Measurements from ENCODE around the gene DNAJC21.

GRCh38 chr5:34915139-34915855 is 14.1 kb upstream of the DNAJC21 start, which contains the start of the genes BRIX1 and RAD1:
- TF ChIP-seq, protein P1, sequence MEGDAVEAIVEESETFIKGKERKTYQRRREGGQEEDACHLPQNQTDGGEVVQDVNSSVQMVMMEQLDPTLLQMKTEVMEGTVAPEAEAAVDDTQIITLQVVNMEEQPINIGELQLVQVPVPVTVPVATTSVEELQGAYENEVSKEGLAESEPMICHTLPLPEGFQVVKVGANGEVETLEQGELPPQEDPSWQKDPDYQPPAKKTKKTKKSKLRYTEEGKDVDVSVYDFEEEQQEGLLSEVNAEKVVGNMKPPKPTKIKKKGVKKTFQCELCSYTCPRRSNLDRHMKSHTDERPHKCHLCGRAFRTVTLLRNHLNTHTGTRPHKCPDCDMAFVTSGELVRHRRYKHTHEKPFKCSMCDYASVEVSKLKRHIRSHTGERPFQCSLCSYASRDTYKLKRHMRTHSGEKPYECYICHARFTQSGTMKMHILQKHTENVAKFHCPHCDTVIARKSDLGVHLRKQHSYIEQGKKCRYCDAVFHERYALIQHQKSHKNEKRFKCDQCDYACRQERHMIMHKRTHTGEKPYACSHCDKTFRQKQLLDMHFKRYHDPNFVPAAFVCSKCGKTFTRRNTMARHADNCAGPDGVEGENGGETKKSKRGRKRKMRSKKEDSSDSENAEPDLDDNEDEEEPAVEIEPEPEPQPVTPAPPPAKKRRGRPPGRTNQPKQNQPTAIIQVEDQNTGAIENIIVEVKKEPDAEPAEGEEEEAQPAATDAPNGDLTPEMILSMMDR (IDR thresholded peaks at IDR 0.05; ENCODE audit: low read depth, low read length, missing input control): peak; percentile 11
- TF ChIP-seq FOXA1 (IDR thresholded peaks at IDR 0.05) (no peak), YY1 (IDR thresholded peaks at IDR 0.05) (peak; percentile 99), SP1 (IDR thresholded peaks at IDR 0.05) (peak; percentile 75)
- TF ChIP-seq, protein P2, sequence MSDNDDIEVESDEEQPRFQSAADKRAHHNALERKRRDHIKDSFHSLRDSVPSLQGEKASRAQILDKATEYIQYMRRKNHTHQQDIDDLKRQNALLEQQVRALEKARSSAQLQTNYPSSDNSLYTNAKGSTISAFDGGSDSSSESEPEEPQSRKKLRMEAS (IDR thresholded peaks at IDR 0.05): peak; percentile 93
